ENCODE data around the gene TES.
A peak's percentile ranks its signal among the peaks of the same experiment; 100 is the strongest.

The TES gene

GRCh38 chr7:116164552-116165306 is 45.6 kb upstream of the TES start:
- Histone ChIP-seq H3K27ac (no peak overlapping the region), H3K4me2 (0 out of 2 replicates have a peak overlapping the region, but pooled peaks have one; percentile 7), H3K79me2 (ENCODE audit: insufficient read depth, low read depth) (no peaks in the 10 kb centered on the region), H2AFZ (ENCODE audit: low read depth) (no peak overlapping the region), H4K20me1 (ENCODE audit: insufficient read depth) (no peaks in the 10 kb centered on the region), H3K27me3 (ENCODE audit: insufficient read depth, low read depth) (no peaks in the 10 kb centered on the region), H3K9ac (no peak overlapping the region), H3K36me3 (ENCODE audit: insufficient read depth) (no peaks in the 10 kb centered on the region), H3K4me3 (IDR thresholded peaks at IDR 0.05; ENCODE audit: insufficient read depth, low read depth, low read length) (no peak overlapping the region), H3K4me1 (ENCODE audit: low read depth, poor library complexity, severe bottlenecking) (peaks cover 19% of the 10 kb centered on the region)
- TF ChIP-seq CTCF (conservative IDR thresholded peaks at IDR 0.05; ENCODE audit: low read depth, low read length), result no peak

GRCh38 chr7:116165717-116166116 is 44.6 kb upstream of the TES start:
- Histone ChIP-seq H3K4me2 (no peak overlapping the region), H3K9ac (no peak overlapping the region), H3K4me3 (IDR thresholded peaks at IDR 0.05; ENCODE audit: insufficient read depth, low read depth, low read length) (no peak overlapping the region), H2AFZ (ENCODE audit: low read depth) (no peak overlapping the region), H3K79me2 (ENCODE audit: insufficient read depth, low read depth) (no peaks in the 10 kb centered on the region), H4K20me1 (ENCODE audit: insufficient read depth) (no peaks in the 10 kb centered on the region), H3K36me3 (ENCODE audit: insufficient read depth) (no peaks in the 10 kb centered on the region), H3K4me1 (ENCODE audit: low read depth, poor library complexity, severe bottlenecking) (peaks cover 19% of the 10 kb centered on the region), H3K27ac (no peak overlapping the region), H3K27me3 (ENCODE audit: insufficient read depth, low read depth) (no peaks in the 10 kb centered on the region)
- TF ChIP-seq CTCF (conservative IDR thresholded peaks at IDR 0.05; ENCODE audit: low read depth, low read length), result no peak

GRCh38 chr7:116166156-116166555 is 44.2 kb upstream of the TES start:
- no peaks in the 10 kb centered on the region for H3K79me2 ChIP-seq (ENCODE audit: insufficient read depth, low read depth)

GRCh38 chr7:116167177-116167576 is 43.2 kb upstream of the TES start:
- Histone ChIP-seq H3K4me1 (ENCODE audit: low read depth, poor library complexity, severe bottlenecking) (peaks cover 19% of the 10 kb centered on the region), H4K20me1 (ENCODE audit: insufficient read depth) (no peaks in the 10 kb centered on the region), H3K36me3 (ENCODE audit: insufficient read depth) (no peaks in the 10 kb centered on the region), H3K27ac (no peak overlapping the region), H2AFZ (ENCODE audit: low read depth) (no peak overlapping the region), H3K4me3 (IDR thresholded peaks at IDR 0.05; ENCODE audit: insufficient read depth, low read depth, low read length) (no peak overlapping the region), H3K79me2 (ENCODE audit: insufficient read depth, low read depth) (no peaks in the 10 kb centered on the region), H3K9ac (no peak overlapping the region), H3K27me3 (ENCODE audit: insufficient read depth, low read depth) (no peaks in the 10 kb centered on the region), H3K4me2 (no peak overlapping the region)
- peak; percentile 47 for TF ChIP-seq CTCF (conservative IDR thresholded peaks at IDR 0.05; ENCODE audit: low read depth, low read length)

More at GRCh38 chr7:116166156-116166555, 44.2 kb upstream of the TES start:
- Histone ChIP-seq H3K9ac (no peak overlapping the region), H3K27me3 (ENCODE audit: insufficient read depth, low read depth) (no peaks in the 10 kb centered on the region), H2AFZ (ENCODE audit: low read depth) (no peak overlapping the region), H3K36me3 (ENCODE audit: insufficient read depth) (no peaks in the 10 kb centered on the region), H3K27ac (no peak overlapping the region), H3K4me2 (no peak overlapping the region), H4K20me1 (ENCODE audit: insufficient read depth) (no peaks in the 10 kb centered on the region), H3K4me3 (IDR thresholded peaks at IDR 0.05; ENCODE audit: insufficient read depth, low read depth, low read length) (no peak overlapping the region), H3K4me1 (ENCODE audit: low read depth, poor library complexity, severe bottlenecking) (peaks cover 19% of the 10 kb centered on the region)
- TF ChIP-seq CTCF (conservative IDR thresholded peaks at IDR 0.05; ENCODE audit: low read depth, low read length), result no peak
